ENCODE results near the gene MYLK. TPM values are rescaled to one million over a fixed set of nuclear protein-coding genes. Genes with fewer than 3 reads are reported as not detected.

Gene MYLK
- total and polyA plus RNA-seq, 2 of the 4 experiments (the other 2 are of a cell fraction), result 299 to 484 TPM

GRCh38 chr3:123629747-123630047 is 254.4 kb downstream of the MYLK start:
- Histone ChIP-seq H3K9ac (ENCODE audit: low read depth, low read length) (no peak overlapping the region), H3K79me1 (ENCODE audit: low read depth in 1 of 2, low read length in 2 of 2) (peaks cover 11 to 51% of the 10 kb centered on the region in 2 experiments), H3K18ac (ENCODE audit: low read depth, low read length) (no peak overlapping the region), H2BK120ac (ENCODE audit: low read depth, low read length) (no peak overlapping the region), H3K14ac (replicated peaks; ENCODE audit: low read depth, low read length) (no peak overlapping the region), H3K27ac (ENCODE audit: insufficient read depth, low read length) (no peak overlapping the region), H3K23ac (ENCODE audit: low read depth, low read length) (no peak overlapping the region), H3K9me3 (ENCODE audit: control insufficient read depth, insufficient read depth, low read length) (no peaks in the 10 kb centered on the region), H4K20me1 (ENCODE audit: insufficient read depth, low read length) (no peaks in the 10 kb centered on the region; the same call in none of the 2 replicates), H3K36me3 (ENCODE audit: control insufficient read depth, insufficient read depth, low read length) (peaks cover 62% of the 10 kb centered on the region), H3K27me3 (ENCODE audit: control insufficient read depth, insufficient read depth, low read length) (no peaks in the 10 kb centered on the region), H4K91ac (ENCODE audit: insufficient read depth, low read depth, low read length) (no peak overlapping the region), H2AK9ac (replicated peaks; ENCODE audit: low read depth, low read length, poor library complexity) (no peak overlapping the region), H4K5ac (ENCODE audit: low read depth, low read length) (no peak overlapping the region), H3K4me3 (ENCODE audit: insufficient read depth, low read depth, low read length) (no peak overlapping the region), H2BK5ac (ENCODE audit: low read depth, low read length, poor library complexity, severe bottlenecking) (no peak overlapping the region), H3K4me2 (ENCODE audit: low read depth, low read length) (no peak overlapping the region), H2BK20ac (ENCODE audit: low read depth, low read length) (no peak overlapping the region), H2AFZ (replicated peaks; ENCODE audit: low read length, poor library complexity) (peak overlapping the region; percentile 46), H2BK15ac (ENCODE audit: low read depth, low read length) (no peak overlapping the region), H3K9me1 (ENCODE audit: insufficient read depth, low read length) (peaks cover 35% of the 10 kb centered on the region), H3K4ac (ENCODE audit: low read depth, low read length) (no peak overlapping the region), H3K56ac (ENCODE audit: extremely low read depth, insufficient read depth, low read length) (no peak overlapping the region), H2AK5ac (ENCODE audit: low read depth, low read length) (no peak overlapping the region), H4K8ac (ENCODE audit: low read depth in 2 of 2, low read length in 2 of 2) (no peak overlapping the region), H3K4me1 (ENCODE audit: control insufficient read depth, insufficient read depth, low read length) (peaks cover 22% of the 10 kb centered on the region)
- no peak for TF ChIP-seq FOS (IDR thresholded peaks at IDR 0.05; ENCODE audit: low read depth, low read length)
- no peak for TF ChIP-seq USF2 (IDR thresholded peaks at IDR 0.05; ENCODE audit: low read depth, low read length)
- no peak for TF ChIP-seq CTCF (conservative IDR thresholded peaks at IDR 0.05; ENCODE audit: low read depth, low read length)
- no peak for TF ChIP-seq SMC3 (IDR thresholded peaks at IDR 0.05; ENCODE audit: low read depth, low read length)
- no peak for TF ChIP-seq MAFK (IDR thresholded peaks at IDR 0.05; ENCODE audit: low read depth, low read length)
- TF ChIP-seq RFX5 (IDR thresholded peaks at IDR 0.05; ENCODE audit: low read depth, low read length), result no peak
- TF ChIP-seq CHD1 (IDR thresholded peaks at IDR 0.05; ENCODE audit: low read depth, low read length), result no peak
- no peak for TF ChIP-seq NFE2L2 (IDR thresholded peaks at IDR 0.05; ENCODE audit: low read depth, low read length)
- intact Hi-C loops (cut with micrococcal nuclease) (no loop called here), dilution Hi-C loops (cut with HindIII; ENCODE audit: low sequenced_read_pairs, unreplicated experiment) (no loop called here), in situ Hi-C loops (cut with MboI; ENCODE audit: low sequenced_read_pairs) (no loop called here)
- DNase-seq (no peak), ATAC-seq (ENCODE audit: low read depth) (no peak)
- WGBS, 2 experiments (ENCODE audit: extremely low coverage in 2 of 2, insufficient read length in 1 of 2), result no CpG with 5 or more reads among the region's 4 CpGs
- no TSS peak for BruUV-seq (replicated peaks)
- POLR2A ChIA-PET (ENCODE audit: unreplicated experiment), result no interaction called here
- CTCF ChIA-PET, result no interaction called here

All from IMR-90 (cell line).